Suprapubic skin (tissue), 4 donors: Measurements from ENCODE around the gene ADNP2.

Source experiments
- EP300 ChIP-seq: sonication (generic); formaldehyde crosslinking; IDR thresholded peaks from one replicate; pipeline ENCODE4 v1.6.1; 2017; ENCODE audit warnings: antibody characterized with exemption
- POLR2A ChIP-seq, 2 donors: fragments of 450-650 bp; IDR thresholded peaks; one replicate each; pipeline ENCODE4 v1.6.1; 2017; ENCODE audit warnings: antibody characterized with exemption in 2 of 2, mild to moderate bottlenecking in 2 of 2, moderate library complexity in 2 of 2
- POLR2AphosphoS5 ChIP-seq, 3 donors: sonication (generic); formaldehyde crosslinking; IDR thresholded peaks; one replicate each; pipeline ENCODE4 v1.6.1; 2017; ENCODE audit warnings: antibody characterized with exemption in 3 of 3
- TF ChIP-seq, protein P1 (sequence below), 2 donors: fragments of 200-600 bp in 1 of 2; fragments of 450-650 bp in 1 of 2; sonication (generic) in 1 of 2; IDR thresholded peaks; one replicate each; pipeline ENCODE4 v1.5.1; 2016 to 2019; ENCODE audit warnings: antibody characterized with exemption in 2 of 2, mild to moderate bottlenecking in 1 of 2, moderate library complexity in 1 of 2

DNA sequence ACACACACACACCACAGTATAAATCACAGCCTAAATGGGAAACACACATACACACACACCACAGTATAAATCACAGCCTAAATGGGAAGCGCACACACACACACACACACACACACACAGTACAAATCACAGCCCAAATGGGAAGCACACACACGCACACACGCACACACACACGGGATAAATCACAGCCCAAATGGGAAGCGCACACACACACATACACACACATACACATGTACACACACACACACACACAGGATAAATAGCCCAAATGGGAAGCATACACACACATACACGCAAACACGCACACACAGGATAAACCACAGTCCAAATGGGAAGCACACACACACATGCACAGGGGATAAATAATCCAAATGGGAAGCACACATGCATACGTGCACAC lies 68.1 kb downstream of the ADNP2 start:
- TF ChIP-seq, protein P1, sequence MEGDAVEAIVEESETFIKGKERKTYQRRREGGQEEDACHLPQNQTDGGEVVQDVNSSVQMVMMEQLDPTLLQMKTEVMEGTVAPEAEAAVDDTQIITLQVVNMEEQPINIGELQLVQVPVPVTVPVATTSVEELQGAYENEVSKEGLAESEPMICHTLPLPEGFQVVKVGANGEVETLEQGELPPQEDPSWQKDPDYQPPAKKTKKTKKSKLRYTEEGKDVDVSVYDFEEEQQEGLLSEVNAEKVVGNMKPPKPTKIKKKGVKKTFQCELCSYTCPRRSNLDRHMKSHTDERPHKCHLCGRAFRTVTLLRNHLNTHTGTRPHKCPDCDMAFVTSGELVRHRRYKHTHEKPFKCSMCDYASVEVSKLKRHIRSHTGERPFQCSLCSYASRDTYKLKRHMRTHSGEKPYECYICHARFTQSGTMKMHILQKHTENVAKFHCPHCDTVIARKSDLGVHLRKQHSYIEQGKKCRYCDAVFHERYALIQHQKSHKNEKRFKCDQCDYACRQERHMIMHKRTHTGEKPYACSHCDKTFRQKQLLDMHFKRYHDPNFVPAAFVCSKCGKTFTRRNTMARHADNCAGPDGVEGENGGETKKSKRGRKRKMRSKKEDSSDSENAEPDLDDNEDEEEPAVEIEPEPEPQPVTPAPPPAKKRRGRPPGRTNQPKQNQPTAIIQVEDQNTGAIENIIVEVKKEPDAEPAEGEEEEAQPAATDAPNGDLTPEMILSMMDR (IDR thresholded peaks at IDR 0.05), result no peak
- TF ChIP-seq EP300 (no peak), POLR2A (IDR thresholded peaks at IDR 0.05) (no peak), POLR2AphosphoS5 (IDR thresholded peaks at IDR 0.05) (no peak)
